ENCODE data around the gene RNF224. TPM values are rescaled to one million over a fixed set of nuclear protein-coding genes. Genes with fewer than 3 reads are reported as not detected.
A peak's percentile ranks its signal among the peaks of the same experiment; 100 is the strongest.

Gene RNF224
- polyA plus RNA-seq, 1 donor (not counting 4 experiments of a cell fraction or from before 2014, with no cell fraction given) = not detected

- no peak for TF ChIP-seq EZH2 (IDR thresholded peaks at IDR 0.05; ENCODE audit: low read length)
- TF ChIP-seq CTCF (optimal IDR thresholded peaks at IDR 0.05 in 1 of 3, IDR thresholded peaks at IDR 0.05 in 1 of 3, conservative IDR thresholded peaks at IDR 0.05 in 1 of 3; ENCODE audit: extremely low read depth in 1 of 3, insufficient read depth in 2 of 3, low read length in 3 of 3) = no peak
- Histone ChIP-seq H3K27me3 (ENCODE audit: control insufficient read depth, extremely low read depth, insufficient read depth, low read length) (no peaks in the 10 kb centered on the region), H3K9me1 (ENCODE audit: control insufficient read depth, extremely low read depth, insufficient read depth, low read length) (no peaks in the 10 kb centered on the region), H2AFZ (ENCODE audit: control insufficient read depth, low read length) (no peak overlapping the region), H3K4me2 (ENCODE audit: control insufficient read depth, extremely low read depth, insufficient read depth, low read depth, low read length) (no peak overlapping the region), H3K9ac (ENCODE audit: control insufficient read depth, extremely low read depth, insufficient read depth, low read length) (no peak overlapping the region), H4K20me1 (ENCODE audit: control insufficient read depth, extremely low read depth, insufficient read depth, low read length) (peaks cover 6% of the 10 kb centered on the region), H3K9me3 (ENCODE audit: control insufficient read depth, low read depth, low read length) (no peaks in the 10 kb centered on the region), H3K79me2 (ENCODE audit: control insufficient read depth, insufficient read depth, low read length) (peaks cover 23% of the 10 kb centered on the region), H3K4me1 (ENCODE audit: control insufficient read depth, extremely low read depth, insufficient read depth, low read length) (peaks cover 27% of the 10 kb centered on the region), H3K27ac (ENCODE audit: control insufficient read depth, insufficient read depth, low read length) (no peak overlapping the region), H3K4me3 (ENCODE audit: control insufficient read depth in 2 of 3, extremely low read depth in 1 of 3, insufficient read depth in 2 of 3, low read depth in 1 of 3, low read length in 3 of 3) (no peak overlapping the region), H3K36me3 (ENCODE audit: control insufficient read depth in 2 of 2, extremely low read depth in 1 of 2, insufficient read depth in 2 of 2, low read length in 2 of 2) (peaks cover 14 to 18% of the 10 kb centered on the region in 2 experiments)
- FAIRE-seq (no peak), DNase-seq (ENCODE audit: low read depth, low spot score) (no peak)
- dilution Hi-C loops (cut with MboI; ENCODE audit: extremely low pct_ligation_motif_present, low sequenced_read_pairs) = no loop called here
Measured at GRCh38 chr9:137275588-137276472, 48.5 kb downstream of the RNF224 start.

GRCh38 chr9:137276473-137277328, 49.4 kb downstream of the RNF224 start:
- Histone ChIP-seq H3K4me3 (ENCODE audit: control insufficient read depth in 2 of 3, extremely low read depth in 1 of 3, insufficient read depth in 2 of 3, low read depth in 1 of 3, low read length in 3 of 3) (no peak overlapping the region), H3K9ac (ENCODE audit: control insufficient read depth, extremely low read depth, insufficient read depth, low read length) (no peak overlapping the region), H3K9me1 (ENCODE audit: control insufficient read depth, extremely low read depth, insufficient read depth, low read length) (no peaks in the 10 kb centered on the region), H3K79me2 (ENCODE audit: control insufficient read depth, insufficient read depth, low read length) (peaks cover 25% of the 10 kb centered on the region), H3K36me3 (ENCODE audit: control insufficient read depth in 2 of 2, extremely low read depth in 1 of 2, insufficient read depth in 2 of 2, low read length in 2 of 2) (peaks cover 13 to 14% of the 10 kb centered on the region in 2 experiments), H3K27ac (ENCODE audit: control insufficient read depth, insufficient read depth, low read length) (no peak overlapping the region), H3K4me2 (ENCODE audit: control insufficient read depth, extremely low read depth, insufficient read depth, low read depth, low read length) (peak overlapping the region; percentile 77), H3K4me1 (ENCODE audit: control insufficient read depth, extremely low read depth, insufficient read depth, low read length) (peaks cover 27% of the 10 kb centered on the region), H2AFZ (ENCODE audit: control insufficient read depth, low read length) (no peak overlapping the region), H4K20me1 (ENCODE audit: control insufficient read depth, extremely low read depth, insufficient read depth, low read length) (peaks cover 6% of the 10 kb centered on the region), H3K27me3 (ENCODE audit: control insufficient read depth, extremely low read depth, insufficient read depth, low read length) (peaks cover 3% of the 10 kb centered on the region), H3K9me3 (ENCODE audit: control insufficient read depth, low read depth, low read length) (no peaks in the 10 kb centered on the region)
- no peak for TF ChIP-seq CTCF (optimal IDR thresholded peaks at IDR 0.05 in 1 of 3, IDR thresholded peaks at IDR 0.05 in 1 of 3, conservative IDR thresholded peaks at IDR 0.05 in 1 of 3; ENCODE audit: extremely low read depth in 1 of 3, insufficient read depth in 2 of 3, low read length in 3 of 3)
- no peak for TF ChIP-seq EZH2 (IDR thresholded peaks at IDR 0.05; ENCODE audit: low read length)
- dilution Hi-C loops (cut with MboI; ENCODE audit: extremely low pct_ligation_motif_present, low sequenced_read_pairs) = no loop called here
- FAIRE-seq (no peak), DNase-seq (ENCODE audit: low read depth, low spot score) (no peak)
